HG02840 (cell line): ENCODE results near the gene CFAP20.
"Not testable (repeated sequence)": the region's sequence is repeated elsewhere in the genome, so short reads cannot be mapped to it uniquely, and the experiment has no call there.

Source experiments
- ATAC-seq: cut with Tn5 transposase; IDR thresholded peaks from one replicate; pipeline ENCODE4 v1.9.1; 2021; ENCODE audit warnings: mild to moderate bottlenecking, moderate library complexity, moderate number of reproducible peaks; ENCODE audit not compliant: unreplicated experiment, low FRiP score

Gene CFAP20

DNA sequence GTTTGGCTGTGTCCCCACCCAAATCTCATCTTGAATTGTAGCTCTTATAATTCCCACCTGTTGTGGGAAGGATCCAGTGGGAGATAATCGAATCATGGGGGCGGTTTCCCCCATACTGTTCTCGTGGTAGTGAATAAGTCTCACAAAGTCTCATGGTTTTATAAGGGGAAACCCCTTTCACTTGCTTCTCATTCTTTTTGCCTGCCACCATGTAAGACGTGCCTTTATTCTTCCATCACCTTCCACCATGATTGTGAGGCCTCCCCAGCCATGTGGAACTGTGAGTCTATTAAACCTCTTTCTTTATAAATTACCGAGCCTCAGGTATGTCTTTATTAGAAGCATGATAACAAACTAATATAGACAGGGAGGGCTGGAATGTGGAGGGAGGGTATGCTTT lies 57.0 kb downstream of the CFAP20 start:
- ATAC-seq, result not testable (repeated sequence)

DNA sequence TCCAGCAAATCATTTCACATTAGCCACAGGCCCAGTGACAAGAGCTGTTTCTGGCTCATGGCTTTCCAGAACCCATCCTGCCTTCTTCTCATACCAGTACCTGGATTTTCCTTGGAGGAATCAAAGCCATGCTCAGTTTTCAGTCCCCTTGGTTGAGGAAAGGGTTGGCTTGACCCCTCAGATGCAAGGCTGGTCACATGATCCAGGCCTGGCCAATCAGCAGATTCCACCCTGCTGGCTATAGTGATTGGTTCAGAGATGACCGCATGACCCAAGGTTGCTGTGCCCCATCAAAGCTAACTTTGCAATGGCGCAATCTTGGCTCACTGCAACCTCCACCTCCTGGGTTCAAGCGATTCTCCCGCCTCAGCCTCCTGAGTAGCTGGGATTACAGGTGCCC lies 58.6 kb downstream of the CFAP20 start:
- ATAC-seq, result no peak
